ENCODE measurements around the gene SLC6A19. TPM values are rescaled to one million over a fixed set of nuclear protein-coding genes. Genes with fewer than 3 reads are reported as not detected.

Gene SLC6A19
- total RNA-seq, 1 donor from 2014 or later, result not detected

- no peak for DNase-seq (ENCODE audit: low spot score in 2 of 2)
- H3K4me1 ChIP-seq, result no peaks in the 10 kb centered on the region
Observed at GRCh38 chr5:1195439-1195838, 6.0 kb upstream of the SLC6A19 start.

GRCh38 chr5:1195916-1196315 lies 5.5 kb upstream of the SLC6A19 start:
- no peaks in the 10 kb centered on the region for H3K9me3 ChIP-seq
- H3K36me3 ChIP-seq, result no peaks in the 10 kb centered on the region
- H3K27ac ChIP-seq, result no peak overlapping the region
- no peaks in the 10 kb centered on the region for H3K27me3 ChIP-seq
- DNase-seq (ENCODE audit: low spot score in 2 of 2), result no peak
- no peak overlapping the region for H3K4me3 ChIP-seq
- no peak for TF ChIP-seq CTCF (IDR thresholded peaks at IDR 0.05)
- intact Hi-C loops (cut with DNase I), result no loop called here
- no peaks in the 10 kb centered on the region for H3K4me1 ChIP-seq

More at GRCh38 chr5:1195439-1195838, 6.0 kb upstream of the SLC6A19 start:
- Histone ChIP-seq H3K4me3 (no peak overlapping the region), H3K27me3 (no peaks in the 10 kb centered on the region), H3K9me3 (no peaks in the 10 kb centered on the region), H3K27ac (no peak overlapping the region), H3K36me3 (no peaks in the 10 kb centered on the region)
- intact Hi-C loops (cut with DNase I), result no loop called here
- no peak for TF ChIP-seq CTCF (IDR thresholded peaks at IDR 0.05)

GRCh38 chr5:1196562-1196961 lies 4.8 kb upstream of the SLC6A19 start:
- no peak for TF ChIP-seq CTCF (IDR thresholded peaks at IDR 0.05)
- Histone ChIP-seq H3K4me1 (no peaks in the 10 kb centered on the region), H3K36me3 (no peaks in the 10 kb centered on the region), H3K9me3 (no peaks in the 10 kb centered on the region), H3K27me3 (no peaks in the 10 kb centered on the region), H3K27ac (no peak overlapping the region), H3K4me3 (no peak overlapping the region)
- intact Hi-C loops (cut with DNase I), result no loop called here
- no peak for DNase-seq (ENCODE audit: low spot score in 2 of 2)

- TF ChIP-seq CTCF (IDR thresholded peaks at IDR 0.05), result no peak
- Histone ChIP-seq H3K9me3 (no peaks in the 10 kb centered on the region), H3K27ac (no peak overlapping the region), H3K36me3 (no peaks in the 10 kb centered on the region), H3K4me1 (no peaks in the 10 kb centered on the region), H3K27me3 (no peaks in the 10 kb centered on the region), H3K4me3 (no peak overlapping the region)
- intact Hi-C loops (cut with DNase I), result no loop called here
- no peak for DNase-seq (ENCODE audit: low spot score in 2 of 2)
Observed at GRCh38 chr5:1197876-1198666, 3.3 kb upstream of the SLC6A19 start.

GRCh38 chr5:1199340-1199648 lies 2.1 kb upstream of the SLC6A19 start:
- intact Hi-C loops (cut with DNase I), result no loop called here
- Histone ChIP-seq H3K9me3 (no peaks in the 10 kb centered on the region), H3K4me3 (no peak overlapping the region), H3K27ac (no peak overlapping the region), H3K36me3 (no peaks in the 10 kb centered on the region), H3K4me1 (no peaks in the 10 kb centered on the region), H3K27me3 (no peaks in the 10 kb centered on the region)
- no peak for DNase-seq (ENCODE audit: low spot score in 2 of 2)
- no peak for TF ChIP-seq CTCF (IDR thresholded peaks at IDR 0.05)

Data from ascending aorta (tissue), 2 donors.